Right lobe of liver (tissue), 4 donors: ENCODE results near the gene YLPM1.

Experiments used
- POLR2A ChIP-seq: fragments of 450-650 bp; IDR thresholded peaks from one replicate; pipeline ENCODE4 v1.6.1; 2017; ENCODE audit warnings: antibody characterized with exemption, mild to moderate bottlenecking
- TF ChIP-seq, protein P1 (sequence below), 4 donors: fragments of 200-600 bp in 3 of 4; fragments of 450-650 bp in 1 of 4; IDR thresholded peaks; one replicate each; pipeline versions ENCODE4 v1.5.1 to v1.8.0; 2016 to 2022; ENCODE audit warnings: antibody characterized with exemption in 4 of 4, mild to moderate bottlenecking in 2 of 4
- donor health status: DM: no; HTN: no; CAD: no.
- donor health status: DM: no; HTN: no; CAD: no.
- donor health status: DM: no; HTN: yes; CAD: no.

DNA sequence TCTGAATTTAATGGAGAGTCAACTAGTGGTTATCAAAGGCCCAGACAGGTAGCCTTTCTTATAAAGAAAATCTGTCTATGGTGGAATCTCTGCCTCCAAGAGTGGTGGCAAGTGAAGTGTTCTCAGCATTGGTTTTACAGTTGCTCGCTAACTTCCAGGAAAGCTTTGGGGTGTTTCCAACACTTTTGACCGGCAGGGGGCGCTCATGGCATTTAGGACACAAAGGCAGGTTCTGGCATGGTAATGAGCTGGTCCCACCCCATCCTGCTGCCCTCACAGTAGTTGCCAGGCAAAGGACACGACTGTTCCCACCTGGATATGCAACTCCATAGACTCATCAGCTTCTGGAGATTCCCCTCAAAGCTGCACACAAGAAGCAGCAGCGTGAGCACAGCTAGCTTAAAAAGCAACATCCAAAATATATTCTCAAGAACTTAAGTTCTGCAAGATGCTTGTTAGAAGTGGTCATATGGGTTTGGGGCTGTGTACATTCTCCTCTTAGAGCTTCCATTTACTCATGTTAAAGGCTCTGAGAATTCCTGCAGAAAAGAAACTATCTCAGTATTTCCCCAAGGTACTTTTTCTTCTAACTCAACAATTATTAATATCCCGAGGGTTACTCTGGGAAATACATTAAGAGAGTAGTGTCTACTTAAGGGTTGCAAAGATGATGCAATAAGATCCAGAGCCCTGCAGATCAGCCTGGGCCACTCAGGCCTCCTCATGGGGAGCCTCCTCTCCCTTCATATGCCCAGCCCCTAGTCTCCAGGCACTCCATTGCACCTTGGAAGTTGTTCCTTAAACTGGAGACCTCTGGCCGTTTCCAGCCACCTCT is 98.0 kb downstream of the YLPM1 start:
- TF ChIP-seq, protein P1, sequence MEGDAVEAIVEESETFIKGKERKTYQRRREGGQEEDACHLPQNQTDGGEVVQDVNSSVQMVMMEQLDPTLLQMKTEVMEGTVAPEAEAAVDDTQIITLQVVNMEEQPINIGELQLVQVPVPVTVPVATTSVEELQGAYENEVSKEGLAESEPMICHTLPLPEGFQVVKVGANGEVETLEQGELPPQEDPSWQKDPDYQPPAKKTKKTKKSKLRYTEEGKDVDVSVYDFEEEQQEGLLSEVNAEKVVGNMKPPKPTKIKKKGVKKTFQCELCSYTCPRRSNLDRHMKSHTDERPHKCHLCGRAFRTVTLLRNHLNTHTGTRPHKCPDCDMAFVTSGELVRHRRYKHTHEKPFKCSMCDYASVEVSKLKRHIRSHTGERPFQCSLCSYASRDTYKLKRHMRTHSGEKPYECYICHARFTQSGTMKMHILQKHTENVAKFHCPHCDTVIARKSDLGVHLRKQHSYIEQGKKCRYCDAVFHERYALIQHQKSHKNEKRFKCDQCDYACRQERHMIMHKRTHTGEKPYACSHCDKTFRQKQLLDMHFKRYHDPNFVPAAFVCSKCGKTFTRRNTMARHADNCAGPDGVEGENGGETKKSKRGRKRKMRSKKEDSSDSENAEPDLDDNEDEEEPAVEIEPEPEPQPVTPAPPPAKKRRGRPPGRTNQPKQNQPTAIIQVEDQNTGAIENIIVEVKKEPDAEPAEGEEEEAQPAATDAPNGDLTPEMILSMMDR (IDR thresholded peaks at IDR 0.05): peak; percentile 80 to 95 (median 87)
- TF ChIP-seq POLR2A: no peak
